Iris pigment epithelial cell (primary cell): ENCODE results near the gene USP15.
"Not testable (repeated sequence)": the region's sequence is repeated elsewhere in the genome, so short reads cannot be mapped to it uniquely, and the experiment has no call there.

Source experiments
- DNase-seq: peaks from one replicate; pipeline ENCODE4 v3.0.0-alpha.2; 2011; ENCODE audit warnings: low read depth

The USP15 gene

GRCh38 chr12:62448436-62448835 is 188.2 kb downstream of the USP15 start:
- DNase-seq, result no peak

GRCh38 chr12:62455429-62455828 is 195.2 kb downstream of the USP15 start:
- not testable (repeated sequence) for DNase-seq

DNA sequence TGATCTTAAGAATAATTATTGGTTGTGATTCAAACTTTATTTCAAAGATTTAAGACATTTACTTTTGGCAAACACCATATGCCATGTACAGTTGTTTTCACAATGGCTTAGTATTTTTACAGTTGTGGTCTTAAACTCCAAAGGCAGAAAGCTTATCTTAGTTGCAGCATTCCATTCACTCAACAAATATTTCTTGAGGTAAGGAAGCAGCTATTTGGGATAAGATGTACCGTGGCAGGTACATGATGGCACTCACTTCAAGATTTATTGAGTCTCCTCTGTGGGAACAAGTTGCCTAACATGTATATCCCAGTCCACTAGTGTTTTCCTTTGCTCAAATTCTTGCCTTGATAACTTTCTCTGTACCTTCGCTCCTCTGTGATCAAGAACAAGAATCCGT is 198.4 kb downstream of the USP15 start:
- DNase-seq, result no peak

GRCh38 chr12:62459976-62460375 is 199.8 kb downstream of the USP15 start:
- DNase-seq, result no peak

DNA sequence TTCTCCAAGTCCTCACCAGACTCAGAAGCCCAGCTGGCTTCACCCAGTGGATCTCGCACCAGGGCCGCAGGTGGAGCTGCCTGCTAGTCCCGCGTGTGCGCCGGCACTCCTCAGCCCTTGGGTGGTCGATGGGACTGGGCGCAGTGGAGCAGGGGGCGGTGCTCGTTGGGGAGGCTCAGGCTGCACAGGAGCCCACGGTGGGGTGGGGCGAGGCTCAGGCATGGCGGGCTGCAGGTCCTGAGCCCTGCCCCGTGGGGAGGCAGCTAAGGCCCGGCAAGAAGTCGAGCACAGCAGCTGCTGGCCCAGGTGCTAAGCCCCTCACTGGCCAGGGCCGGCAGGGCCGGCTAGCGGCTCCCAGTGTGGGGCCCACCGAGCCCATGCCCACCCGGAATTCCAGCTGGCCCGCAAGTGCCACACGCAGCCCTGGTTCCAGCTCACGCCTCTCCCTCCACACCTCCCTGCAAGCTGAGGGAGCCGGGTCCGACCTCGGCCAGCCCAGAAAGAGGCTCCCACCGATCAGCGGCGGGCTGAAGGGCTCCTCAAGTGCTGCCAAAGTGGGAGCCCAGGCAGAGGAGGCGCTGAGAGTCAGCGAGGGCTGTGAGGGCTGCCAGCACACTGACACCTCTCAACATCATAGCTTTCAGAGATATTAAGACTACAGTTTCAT is 201.1 kb downstream of the USP15 start:
- DNase-seq, result not testable (repeated sequence)

GRCh38 chr12:62463252-62463651 is 203.0 kb downstream of the USP15 start:
- not testable (repeated sequence) for DNase-seq
